Measurements from ENCODE around the gene BTBD1. TPM values are rescaled to one million over a fixed set of nuclear protein-coding genes. Genes with fewer than 3 reads are reported as not detected.

The BTBD1 gene
- 10 to 100 TPM; 62.4 to 63.3 TPM for total RNA-seq

DNA sequence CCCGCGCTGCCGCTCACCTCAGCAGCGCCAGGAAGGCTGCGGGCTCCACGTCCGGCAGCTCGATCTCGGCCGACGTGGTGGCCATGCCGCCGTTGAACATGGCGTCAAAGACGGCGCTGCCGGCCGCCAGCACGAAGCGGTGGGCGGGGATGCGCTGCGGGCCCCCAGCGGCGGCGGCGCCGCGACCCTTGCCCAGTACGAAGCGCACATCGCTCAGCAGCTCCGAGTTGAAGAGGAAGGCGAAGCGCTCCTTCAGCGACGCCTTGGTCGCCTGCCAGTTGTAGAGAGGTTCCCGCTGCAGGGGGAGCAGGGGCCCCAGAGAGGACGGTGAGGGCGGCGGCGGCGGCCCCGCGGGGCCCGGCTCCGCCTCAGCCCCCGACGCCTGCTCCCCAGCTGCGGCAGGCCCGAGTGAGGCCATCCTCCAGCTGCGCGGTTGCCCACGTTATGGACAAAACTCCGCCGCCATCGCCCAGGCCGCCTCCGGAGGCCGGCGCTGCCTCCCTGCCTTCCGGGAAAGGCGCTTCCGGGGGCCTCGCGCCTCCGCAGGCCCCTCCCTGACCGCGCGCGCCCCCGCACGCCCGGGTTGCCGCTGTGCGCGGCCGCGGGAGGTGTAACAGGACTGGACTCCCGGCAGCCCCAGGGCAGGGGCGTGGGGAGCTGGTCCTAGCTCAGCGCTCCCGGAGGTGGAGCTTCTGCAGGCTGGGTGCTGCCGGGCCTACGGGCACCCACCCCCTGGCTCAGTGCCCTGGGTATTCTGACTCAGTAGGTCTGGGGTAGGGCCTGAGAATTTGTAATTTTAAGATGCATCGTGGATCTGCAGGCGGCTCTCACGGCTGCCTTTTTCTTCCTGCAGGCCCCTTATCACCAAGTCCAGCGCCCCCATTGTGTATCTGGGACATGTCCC is at the start of gene BTBD1:
TSS of gene BTBD1 (minus strand) at position 519 of the 904 bp plus-strand sequence. CDS start at position 418, 101 bp downstream.
- DNase-seq, result peak; percentile 95
- H3K4me3 Mint-ChIP-seq, result peak within 1 kb of the TSS; percentile 69
- H3K36me3 Mint-ChIP-seq, result peaks cover 13% of the 10 kb centered on the region
- peaks cover 26% of the 10 kb centered on the region for H3K4me1 Mint-ChIP-seq
- H3K27me3 Mint-ChIP-seq, result no peaks in the 10 kb centered on the region
- H3K27ac Mint-ChIP-seq, result peak within 1 kb of the TSS; percentile 83
- H3K9me3 Mint-ChIP-seq, result peaks cover 6% of the 10 kb centered on the region

DNA sequence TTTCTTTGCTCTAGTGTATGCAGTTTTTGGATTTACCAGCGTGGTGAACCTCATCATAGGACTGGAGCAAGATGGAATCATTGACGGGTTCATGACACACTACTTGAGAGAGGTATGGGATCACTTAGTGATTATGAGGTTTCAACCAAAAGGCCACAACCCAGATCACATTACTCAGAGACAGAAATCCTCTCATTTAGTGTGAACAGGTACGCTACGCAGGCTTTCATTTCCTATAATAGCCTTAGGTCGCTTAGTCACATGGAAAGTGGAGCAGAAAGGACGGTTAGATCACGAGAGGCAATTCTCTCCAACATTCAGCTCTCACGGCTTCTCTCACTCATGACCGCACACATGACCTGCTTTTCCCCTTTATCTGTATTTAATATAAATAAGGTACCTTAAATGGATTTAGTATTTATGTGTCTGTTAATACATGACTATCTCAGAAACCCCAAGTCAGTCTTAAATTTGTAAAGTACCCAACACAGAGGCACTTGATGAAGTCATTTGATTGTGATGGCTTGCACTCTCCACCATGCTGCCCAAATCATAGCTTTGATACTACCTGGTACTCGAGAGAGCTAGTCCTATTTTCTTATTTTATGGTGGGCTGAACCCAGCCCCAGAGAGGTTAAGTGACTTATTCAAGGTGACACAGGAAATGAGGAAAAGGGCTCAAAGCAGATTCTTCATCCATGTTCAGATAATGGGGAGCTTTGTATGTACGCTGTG is 48.9 kb upstream of the BTBD1 start:
- Mint-ChIP-seq H3K27me3 (peaks cover 6% of the 10 kb centered on the region), H3K36me3 (no peaks in the 10 kb centered on the region), H3K9me3 (no peaks in the 10 kb centered on the region), H3K4me1 (no peaks in the 10 kb centered on the region), H3K27ac (no peak overlapping the region), H3K4me3 (no peak overlapping the region)
- DNase-seq, result no peak

DNA sequence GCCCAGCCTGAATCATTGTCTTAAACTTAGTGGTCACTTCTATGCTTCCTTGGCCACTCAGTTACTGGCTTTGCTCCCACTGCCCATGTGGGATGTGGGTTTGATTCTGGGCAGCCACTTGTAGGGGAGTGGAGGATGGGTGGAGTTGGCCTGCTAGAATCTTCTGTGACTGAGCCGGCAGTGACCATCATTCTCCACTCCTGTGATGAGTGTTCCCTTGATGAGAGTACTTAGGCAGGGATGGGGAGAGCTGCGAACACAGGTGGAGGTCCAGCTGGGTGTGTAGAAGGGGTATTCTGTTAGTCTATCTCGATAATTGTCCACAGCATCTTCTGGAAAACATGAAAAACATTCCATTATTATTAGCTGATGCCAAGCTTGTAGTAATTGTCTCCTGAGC is 48.4 kb upstream of the BTBD1 start:
- Mint-ChIP-seq H3K4me3 (no peak overlapping the region), H3K27ac (no peak overlapping the region), H3K36me3 (no peaks in the 10 kb centered on the region), H3K9me3 (no peaks in the 10 kb centered on the region), H3K4me1 (no peaks in the 10 kb centered on the region), H3K27me3 (peaks cover 8% of the 10 kb centered on the region)
- no peak for DNase-seq

DNA sequence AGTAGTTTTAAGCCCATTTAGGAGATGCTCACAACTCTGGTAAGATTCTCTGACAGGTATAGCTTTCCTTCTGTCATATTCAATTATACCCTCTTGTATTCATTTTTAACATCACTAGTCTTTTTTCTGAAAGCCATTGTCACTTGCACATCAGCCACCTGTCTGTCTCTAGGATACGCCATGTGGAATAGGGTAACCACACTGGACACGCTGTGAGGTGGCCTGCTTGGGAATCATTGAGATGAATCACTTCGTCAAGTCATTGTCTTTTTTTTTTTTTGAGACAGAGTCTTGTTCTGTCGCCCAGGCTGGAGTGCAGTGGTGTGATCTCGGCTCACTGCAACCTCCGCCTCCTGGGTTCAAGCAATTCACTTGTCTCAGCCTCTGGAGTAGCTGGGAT is 47.8 kb upstream of the BTBD1 start:
- Mint-ChIP-seq H3K9me3 (no peaks in the 10 kb centered on the region), H3K27ac (no peak overlapping the region), H3K27me3 (peaks cover 13% of the 10 kb centered on the region), H3K4me1 (no peaks in the 10 kb centered on the region), H3K36me3 (no peaks in the 10 kb centered on the region), H3K4me3 (no peak overlapping the region)
- DNase-seq, result no peak

DNA sequence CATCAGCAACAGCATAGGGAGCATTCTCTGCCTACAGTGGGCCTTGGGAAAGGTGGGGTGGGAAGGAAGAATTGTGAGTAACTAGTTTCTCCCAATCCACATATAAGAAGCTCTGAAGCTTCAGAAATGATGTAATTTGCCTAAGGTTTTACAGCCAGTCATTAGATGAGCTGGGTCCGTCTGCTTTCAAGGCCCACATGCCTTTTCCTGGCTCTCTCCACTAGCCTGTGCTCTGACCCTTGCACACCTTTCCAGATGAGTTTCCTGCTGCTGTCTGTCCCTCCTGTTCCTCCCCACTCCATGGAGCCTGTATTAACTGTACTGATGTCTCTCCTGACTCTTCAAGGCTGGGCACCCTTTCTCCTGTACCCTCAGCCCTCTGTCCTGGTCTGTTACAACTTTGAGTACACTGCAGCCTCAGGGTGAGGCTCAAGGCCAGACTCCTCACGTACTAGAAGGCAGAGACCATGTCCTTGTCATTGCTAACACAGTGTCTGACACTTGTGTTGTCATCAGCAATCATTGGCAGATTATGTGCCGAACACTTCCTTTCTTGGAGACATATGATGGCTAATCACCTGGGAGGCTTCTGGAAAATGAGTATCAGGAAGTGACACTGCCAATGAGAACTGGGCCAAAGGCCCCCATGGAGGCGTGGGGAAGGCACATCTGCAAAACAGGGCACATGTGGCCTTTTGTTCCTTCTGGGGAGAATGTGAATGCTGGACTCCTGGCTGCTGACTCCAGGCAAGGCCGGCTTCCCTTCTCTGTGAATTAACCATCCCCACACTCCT is 47.0 kb upstream of the BTBD1 start:
- Mint-ChIP-seq H3K27ac (no peak overlapping the region), H3K27me3 (peaks cover 21% of the 10 kb centered on the region), H3K4me3 (no peak overlapping the region), H3K4me1 (peaks cover 1% of the 10 kb centered on the region), H3K9me3 (no peaks in the 10 kb centered on the region), H3K36me3 (no peaks in the 10 kb centered on the region)
- DNase-seq, result no peak

DNA sequence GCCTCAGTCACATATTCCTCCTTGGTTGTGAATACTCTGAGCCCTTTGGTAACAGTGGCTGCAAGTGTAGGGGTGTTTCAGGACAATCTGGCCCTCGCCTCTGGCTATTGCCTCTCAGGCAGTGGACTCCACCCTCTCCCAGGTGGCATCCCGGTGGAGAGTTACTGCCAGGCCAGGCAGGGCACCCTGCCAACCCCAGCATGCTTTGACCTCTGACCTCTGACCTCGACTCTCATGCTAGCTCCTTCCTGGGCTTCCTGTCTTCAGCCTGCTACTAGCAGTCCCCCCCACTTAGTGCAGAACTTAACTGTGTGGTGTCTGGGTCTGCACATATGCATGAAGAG is 45.9 kb upstream of the BTBD1 start:
- Mint-ChIP-seq H3K4me1 (peaks cover 11% of the 10 kb centered on the region), H3K4me3 (no peak overlapping the region), H3K27me3 (peaks cover 31% of the 10 kb centered on the region), H3K27ac (no peak overlapping the region), H3K9me3 (no peaks in the 10 kb centered on the region), H3K36me3 (no peaks in the 10 kb centered on the region)
- DNase-seq, result no peak

DNA sequence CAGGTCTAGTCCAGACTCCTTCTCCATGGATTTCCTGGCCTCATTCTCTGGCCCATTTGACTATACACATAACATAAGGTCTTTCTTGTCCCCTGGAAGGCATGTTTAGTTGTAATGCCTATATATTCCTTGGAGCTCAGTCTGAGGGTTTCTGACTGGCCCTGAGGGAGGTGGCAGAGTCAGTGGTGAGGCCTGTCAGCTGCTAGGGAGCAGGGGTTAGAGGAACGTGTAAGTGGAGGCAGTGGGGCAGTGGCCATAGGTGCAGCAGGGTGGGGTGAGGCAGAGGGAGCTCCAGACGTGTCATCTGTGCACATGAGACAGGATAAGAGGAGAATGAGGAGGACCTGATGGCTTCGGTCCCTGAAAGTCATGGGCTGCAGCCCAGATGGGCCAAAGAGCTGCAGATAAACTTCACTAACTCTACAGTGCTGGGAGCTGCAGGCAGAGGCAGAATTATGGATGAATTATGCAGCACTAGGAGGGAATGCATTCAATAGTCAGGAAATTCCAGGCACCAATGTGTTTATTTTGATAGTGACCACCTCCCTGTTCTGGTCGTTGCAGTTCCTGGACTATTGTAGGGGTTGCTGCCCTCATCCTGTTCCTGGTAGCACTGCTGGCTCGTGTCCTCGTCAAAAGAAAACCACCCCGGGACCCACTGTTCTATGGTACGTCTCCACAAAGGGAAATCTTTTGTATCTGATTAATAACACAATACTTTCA is 45.3 kb upstream of the BTBD1 start:
- peaks cover 31% of the 10 kb centered on the region for H3K27me3 Mint-ChIP-seq
- no peaks in the 10 kb centered on the region for H3K36me3 Mint-ChIP-seq
- H3K4me3 Mint-ChIP-seq, result no peak overlapping the region
- DNase-seq, result no peak
- no peaks in the 10 kb centered on the region for H3K9me3 Mint-ChIP-seq
- no peak overlapping the region for H3K27ac Mint-ChIP-seq
- peaks cover 11% of the 10 kb centered on the region for H3K4me1 Mint-ChIP-seq

DNA sequence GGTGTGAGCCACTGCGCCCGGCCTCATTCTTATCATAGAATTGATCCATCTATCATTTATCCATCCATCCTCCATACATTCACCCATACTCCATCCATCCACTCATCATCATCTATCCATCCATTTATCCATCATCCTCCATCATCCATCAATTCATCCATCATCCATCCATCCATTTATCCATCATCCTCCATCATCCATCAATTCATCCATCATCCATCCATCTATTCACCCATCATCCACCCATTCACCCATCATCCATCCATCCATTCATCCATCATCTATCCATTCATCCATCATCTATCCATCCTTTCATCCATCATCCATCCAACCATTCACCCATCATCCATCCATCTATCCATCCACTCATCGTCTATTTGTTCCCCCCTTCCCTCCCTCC is 44.1 kb upstream of the BTBD1 start:
- Mint-ChIP-seq H3K27ac (no peak overlapping the region), H3K36me3 (no peaks in the 10 kb centered on the region), H3K9me3 (no peaks in the 10 kb centered on the region), H3K4me1 (peaks cover 16% of the 10 kb centered on the region), H3K4me3 (no peak overlapping the region), H3K27me3 (peaks cover 37% of the 10 kb centered on the region)
- DNase-seq, result no peak

DNA sequence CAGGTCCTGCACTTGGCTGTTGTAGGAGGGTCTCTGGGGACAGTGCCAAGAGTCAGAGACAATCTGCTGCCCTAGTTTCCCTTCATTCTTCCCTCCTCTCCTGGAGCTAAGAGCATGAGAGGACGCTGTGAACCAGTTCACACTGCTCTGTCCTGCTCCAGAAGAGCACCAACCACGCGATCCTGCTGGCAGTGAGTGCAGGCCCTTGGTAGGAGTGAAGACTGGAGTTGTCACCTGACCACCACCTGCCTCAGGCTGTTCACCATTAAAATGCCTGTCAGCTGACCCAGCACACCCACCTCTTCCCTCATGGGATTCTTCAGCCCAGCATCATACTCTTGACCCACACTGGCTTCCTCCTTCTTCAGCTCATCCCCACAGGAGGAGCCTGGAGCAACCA is 43.3 kb upstream of the BTBD1 start:
- peaks cover 16% of the 10 kb centered on the region for H3K4me1 Mint-ChIP-seq
- H3K4me3 Mint-ChIP-seq, result no peak overlapping the region
- H3K27ac Mint-ChIP-seq, result no peak overlapping the region
- peaks cover 43% of the 10 kb centered on the region for H3K27me3 Mint-ChIP-seq
- no peaks in the 10 kb centered on the region for H3K36me3 Mint-ChIP-seq
- no peaks in the 10 kb centered on the region for H3K9me3 Mint-ChIP-seq
- no peak for DNase-seq

DNA sequence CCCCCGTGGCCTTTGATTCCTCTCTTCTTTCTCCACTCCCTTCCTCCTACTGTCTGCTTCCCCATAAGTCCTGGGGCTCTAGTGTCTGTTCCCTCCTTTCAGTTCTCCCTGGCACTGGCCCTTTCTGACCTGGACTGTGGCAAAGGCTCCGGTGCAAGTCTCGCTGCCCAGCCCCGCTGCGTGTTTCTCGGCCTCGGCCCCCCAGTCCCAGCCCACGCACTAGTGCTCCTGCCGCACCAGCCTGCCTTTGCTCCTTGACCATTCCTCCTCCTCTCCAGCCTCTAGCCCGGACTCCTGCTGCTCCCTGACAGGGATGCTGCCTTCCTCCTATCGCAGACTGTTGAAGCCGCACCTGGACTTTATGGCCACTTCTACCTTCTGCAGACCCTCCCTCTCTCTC is 42.5 kb upstream of the BTBD1 start:
- H3K4me3 Mint-ChIP-seq, result no peak overlapping the region
- no peak overlapping the region for H3K27ac Mint-ChIP-seq
- no peak for DNase-seq
- H3K4me1 Mint-ChIP-seq, result peaks cover 16% of the 10 kb centered on the region
- H3K27me3 Mint-ChIP-seq, result peaks cover 49% of the 10 kb centered on the region
- no peaks in the 10 kb centered on the region for H3K36me3 Mint-ChIP-seq
- H3K9me3 Mint-ChIP-seq, result no peaks in the 10 kb centered on the region

DNA sequence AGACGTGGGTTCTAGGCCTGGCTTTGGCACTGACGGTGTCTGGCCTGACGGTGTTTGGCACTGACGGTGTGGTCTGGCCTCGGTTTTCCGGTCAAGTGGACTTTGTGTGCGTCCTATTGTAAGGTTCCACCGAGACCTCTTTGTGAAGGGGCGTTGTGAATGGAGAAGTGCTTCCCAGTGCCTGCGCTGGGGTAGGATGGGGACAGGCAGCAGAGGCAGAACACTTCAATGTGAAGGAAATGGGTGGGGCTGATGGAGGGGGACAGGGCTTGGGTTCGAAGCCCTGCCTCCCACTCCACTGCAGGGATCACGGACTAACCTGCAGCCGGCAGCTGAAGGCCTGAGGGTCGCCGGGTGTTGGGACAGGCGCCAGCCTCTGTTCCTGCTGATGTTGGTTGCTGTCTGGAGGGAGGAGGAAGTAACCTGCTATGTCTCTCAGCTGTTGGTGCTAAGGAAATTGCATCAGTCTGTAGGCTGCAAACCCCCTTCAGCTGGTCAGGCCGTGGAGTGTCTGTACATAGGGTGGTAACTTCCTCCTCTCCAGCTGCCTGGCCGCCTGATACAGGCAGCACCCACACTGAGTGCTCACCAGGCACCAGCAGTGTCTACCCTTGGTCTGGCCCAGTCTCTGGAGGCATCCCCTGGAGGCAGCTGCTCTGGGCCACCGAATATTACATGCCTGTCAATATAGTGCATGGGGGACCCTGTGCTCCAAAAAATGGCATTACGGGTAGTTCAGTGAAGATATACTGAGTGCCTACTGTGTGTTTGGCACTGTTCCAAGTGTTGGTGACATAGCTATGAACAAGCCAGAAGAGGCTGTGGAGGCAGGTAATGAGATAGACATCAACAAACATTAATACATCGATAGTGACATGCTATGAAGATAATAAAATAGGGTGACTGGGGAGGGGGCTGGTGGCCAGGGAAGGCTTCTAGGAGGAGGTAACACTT is 41.5 kb upstream of the BTBD1 start:
- DNase-seq, result peak; percentile 26
- peaks cover 59% of the 10 kb centered on the region for H3K27me3 Mint-ChIP-seq
- peaks cover 16% of the 10 kb centered on the region for H3K4me1 Mint-ChIP-seq
- H3K4me3 Mint-ChIP-seq, result peak overlapping the region; percentile 83
- no peaks in the 10 kb centered on the region for H3K9me3 Mint-ChIP-seq
- H3K27ac Mint-ChIP-seq, result peak overlapping the region; percentile 73
- no peaks in the 10 kb centered on the region for H3K36me3 Mint-ChIP-seq

DNA sequence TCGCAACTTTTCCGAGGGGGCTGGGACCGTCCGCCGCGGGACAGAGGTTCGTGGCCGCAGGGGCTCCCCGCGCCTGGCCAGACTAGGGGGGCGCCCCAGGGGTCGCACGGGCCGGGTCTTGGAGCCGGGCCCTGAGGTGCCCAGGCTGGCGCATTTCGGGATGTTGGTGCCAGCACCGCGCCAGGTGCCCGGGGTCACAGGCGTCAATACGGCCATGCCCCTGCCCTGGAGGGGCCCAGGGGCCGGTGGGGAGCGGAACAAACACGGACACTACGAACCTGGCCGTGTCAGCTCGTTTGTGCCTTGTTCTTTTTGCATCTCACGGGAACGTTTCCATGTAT is 40.8 kb upstream of the BTBD1 start:
- Mint-ChIP-seq H3K4me1 (peaks cover 16% of the 10 kb centered on the region), H3K9me3 (no peaks in the 10 kb centered on the region), H3K27ac (peak overlapping the region; percentile 73), H3K36me3 (no peaks in the 10 kb centered on the region), H3K4me3 (peak overlapping the region; percentile 83), H3K27me3 (peaks cover 59% of the 10 kb centered on the region)
- DNase-seq, result no peak

DNA sequence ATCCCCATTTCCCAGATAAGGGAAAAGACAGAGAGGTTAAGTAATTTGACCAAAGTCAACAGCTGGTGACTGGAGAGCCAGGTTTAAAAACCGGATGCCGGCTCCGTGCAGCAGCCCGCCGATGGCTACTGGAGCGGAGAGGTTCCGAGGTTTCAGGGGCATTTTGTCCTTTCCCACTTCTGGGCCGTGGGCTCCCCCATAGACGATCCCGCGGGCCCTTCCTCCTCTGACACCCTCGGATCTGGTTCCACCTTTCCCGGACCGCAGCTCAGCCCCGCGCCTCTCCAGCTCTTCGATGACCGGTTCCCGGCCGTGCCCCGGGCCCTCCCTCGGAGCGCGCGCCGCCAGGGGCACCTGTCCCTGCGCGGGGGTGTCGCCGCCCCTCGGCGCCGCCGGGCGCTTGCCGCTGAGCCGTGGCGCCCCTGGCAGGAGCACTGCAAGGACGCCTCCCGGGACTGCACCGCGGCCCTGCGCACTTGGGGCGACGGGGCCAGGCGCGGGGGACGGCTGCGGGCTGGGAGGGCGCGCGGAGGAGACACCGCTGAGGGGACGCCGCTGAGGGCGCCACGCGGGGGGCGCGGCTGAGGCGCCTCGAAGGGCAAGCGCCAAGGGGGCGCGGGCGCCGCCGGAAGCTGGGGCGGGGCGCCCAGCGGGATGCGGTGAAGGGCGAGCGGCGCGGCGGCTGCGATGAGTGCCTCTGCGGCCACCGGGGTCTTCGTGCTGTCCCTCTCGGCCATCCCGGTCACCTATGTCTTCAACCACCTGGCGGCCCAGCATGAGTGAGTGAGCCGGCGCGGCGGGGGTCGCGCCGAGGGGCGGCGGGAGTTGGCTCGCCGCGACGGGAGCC is 40.2 kb upstream of the BTBD1 start, which contains the start of gene TM6SF1:
TSS of gene TM6SF1 (plus strand) at position 652 of the 847 bp plus-strand sequence. CDS start at position 688, 36 bp downstream.
- Mint-ChIP-seq H3K27me3 (peaks cover 62% of the 10 kb centered on the region), H3K9me3 (no peaks in the 10 kb centered on the region), H3K27ac (peak within 1 kb of the TSS; percentile 73), H3K4me3 (peak within 1 kb of the TSS; percentile 83), H3K4me1 (peaks cover 16% of the 10 kb centered on the region), H3K36me3 (no peaks in the 10 kb centered on the region)
- DNase-seq, result peak; percentile 42
